Measurements from ENCODE around the gene SPAG6. TPM values are rescaled to one million over a fixed set of nuclear protein-coding genes. Genes with fewer than 3 reads are reported as not detected.
A peak's percentile ranks its signal among the peaks of the same experiment; 100 is the strongest.

SPAG6 gene
- total RNA-seq, 1 experiment from 2014 or later, result 0.79 TPM

GRCh38 chr10:22435650-22436049 lies 90.4 kb downstream of the SPAG6 start:
- peaks cover 41% of the 10 kb centered on the region for H3K4me1 ChIP-seq
- no peaks in the 10 kb centered on the region for H3K36me3 ChIP-seq (ENCODE audit: control insufficient read depth, insufficient read depth, low read length)
- H3K27me3 Mint-ChIP-seq (ENCODE audit: insufficient read depth, unreplicated experiment), result no peaks in the 10 kb centered on the region
- BruUV-seq (replicated peaks), result no TSS peak
- H3K36me3 Mint-ChIP-seq (ENCODE audit: insufficient read depth, unreplicated experiment), result peaks cover 7% of the 10 kb centered on the region
- H3K27ac Mint-ChIP-seq (ENCODE audit: unreplicated experiment), result peak overlapping the region; percentile 93
- ChIA-PET CTCF (no interaction called here), POLR2A (no interaction called here)
- no peaks in the 10 kb centered on the region for H3K9me3 ChIP-seq
- peak overlapping the region; percentile 43 for H3K4me3 Mint-ChIP-seq (ENCODE audit: unreplicated experiment)
- peaks cover 57% of the 10 kb centered on the region for H3K4me1 Mint-ChIP-seq (ENCODE audit: low read depth, unreplicated experiment)
- H3K9me3 Mint-ChIP-seq (ENCODE audit: unreplicated experiment), result no peaks in the 10 kb centered on the region
- intact Hi-C loops (cut with micrococcal nuclease; ENCODE audit: unreplicated experiment), result loop anchor here (2.0 to 10.0 kb wide), 4 partner anchors 93 to 549 kb away; partner anchors contain the start of gene DNAJC1
- DNase-seq, result no peak
- no peak overlapping the region for H3K4me3 ChIP-seq (ENCODE audit: low read depth, low read length)
- no peaks in the 10 kb centered on the region for H3K27me3 ChIP-seq (replicated peaks; ENCODE audit: control insufficient read depth, insufficient read depth, low read length)
- TF ChIP-seq CTCF (IDR thresholded peaks at IDR 0.05; ENCODE audit: insufficient read depth in 1 of 2, low read depth in 1 of 2, low read length in 1 of 2, severe bottlenecking in 1 of 2, unreplicated experiment in 1 of 2), result no peak

- BruUV-seq (replicated peaks), result no TSS peak
- no peak for TF ChIP-seq CTCF (IDR thresholded peaks at IDR 0.05; ENCODE audit: insufficient read depth in 1 of 2, low read depth in 1 of 2, low read length in 1 of 2, severe bottlenecking in 1 of 2, unreplicated experiment in 1 of 2)
- Histone ChIP-seq H3K4me3 (ENCODE audit: low read depth, low read length) (peak overlapping the region; percentile 54), H3K4me1 (peaks cover 41% of the 10 kb centered on the region), H3K27me3 (replicated peaks; ENCODE audit: control insufficient read depth, insufficient read depth, low read length) (no peaks in the 10 kb centered on the region), H3K9me3 (no peaks in the 10 kb centered on the region), H3K36me3 (ENCODE audit: control insufficient read depth, insufficient read depth, low read length) (no peaks in the 10 kb centered on the region)
- peaks cover 7% of the 10 kb centered on the region for H3K36me3 Mint-ChIP-seq (ENCODE audit: insufficient read depth, unreplicated experiment)
- ChIA-PET CTCF (no interaction called here), POLR2A (interaction anchor here (0.6 to 2.1 kb wide), 5 partner anchors 11 to 120 kb away, joined by 3 to 11 read pairs (median 4); partner anchors contain the start of gene COMMD3)
- peaks cover 60% of the 10 kb centered on the region for H3K4me1 Mint-ChIP-seq (ENCODE audit: low read depth, unreplicated experiment)
- intact Hi-C loops (cut with micrococcal nuclease; ENCODE audit: unreplicated experiment), result loop anchor here (2.0 to 10.0 kb wide), 4 partner anchors 94 to 548 kb away; partner anchors contain the start of gene DNAJC1
- H3K9me3 Mint-ChIP-seq (ENCODE audit: unreplicated experiment), result no peaks in the 10 kb centered on the region
- H3K4me3 Mint-ChIP-seq (ENCODE audit: unreplicated experiment), result peak overlapping the region; percentile 92
- no peaks in the 10 kb centered on the region for H3K27me3 Mint-ChIP-seq (ENCODE audit: insufficient read depth, unreplicated experiment)
- no peak for DNase-seq
- peak overlapping the region; percentile 93 for H3K27ac Mint-ChIP-seq (ENCODE audit: unreplicated experiment)
Observed at GRCh38 chr10:22436526-22436892, 91.2 kb downstream of the SPAG6 start.

GRCh38 chr10:22436893-22437619 lies 91.8 kb downstream of the SPAG6 start:
- H3K27me3 ChIP-seq (replicated peaks; ENCODE audit: control insufficient read depth, insufficient read depth, low read length), result no peaks in the 10 kb centered on the region
- no TSS peak for BruUV-seq (replicated peaks)

More at GRCh38 chr10:22436893-22437619, 91.8 kb downstream of the SPAG6 start:
- Histone ChIP-seq H3K9me3 (no peaks in the 10 kb centered on the region), H3K4me1 (peaks cover 41% of the 10 kb centered on the region), H3K4me3 (ENCODE audit: low read depth, low read length) (peak overlapping the region; percentile 54), H3K36me3 (ENCODE audit: control insufficient read depth, insufficient read depth, low read length) (no peaks in the 10 kb centered on the region)
- Mint-ChIP-seq H3K4me1 (ENCODE audit: low read depth, unreplicated experiment) (peaks cover 62% of the 10 kb centered on the region), H3K36me3 (ENCODE audit: insufficient read depth, unreplicated experiment) (peaks cover 7% of the 10 kb centered on the region), H3K4me3 (ENCODE audit: unreplicated experiment) (peak overlapping the region; percentile 92), H3K27me3 (ENCODE audit: insufficient read depth, unreplicated experiment) (no peaks in the 10 kb centered on the region), H3K27ac (ENCODE audit: unreplicated experiment) (peak overlapping the region; percentile 90), H3K9me3 (ENCODE audit: unreplicated experiment) (no peaks in the 10 kb centered on the region)
- DNase-seq, result peak; percentile 84 to 85
- CTCF ChIA-PET, result no interaction called here
- intact Hi-C loops (cut with micrococcal nuclease; ENCODE audit: unreplicated experiment), result loop anchor here (1.0 to 10.0 kb wide), 5 partner anchors 10 to 548 kb away; partner anchors contain the start of gene DNAJC1
- peak in 1 of 2 experiments; percentile 41 for TF ChIP-seq CTCF (IDR thresholded peaks at IDR 0.05; ENCODE audit: insufficient read depth in 1 of 2, low read depth in 1 of 2, low read length in 1 of 2, severe bottlenecking in 1 of 2, unreplicated experiment in 1 of 2)
- POLR2A ChIA-PET, result interaction anchor here (0.6 to 2.1 kb wide), 6 partner anchors 11 to 1131 kb away, joined by 3 to 11 read pairs (median 4); partner anchors contain the start of gene COMMD3

All from Caco-2 (cell line).